8988T (cell line): Measurements from ENCODE around the gene CMTM2.

Experiments used
- DNase-seq: peaks from one replicate; pipeline ENCODE4 v3.0.0; 2011

CMTM2 gene

GRCh38 chr16:66578651-66579531 is at the start of gene CMTM2:
TSS of gene CMTM2 (plus strand) at chr16:66579463. CDS start at chr16:66579608, 145 bp downstream.
- no peak for DNase-seq

- no peak for DNase-seq
Measured at GRCh38 chr16:66529475-66529874, 49.8 kb upstream of the CMTM2 start.

GRCh38 chr16:66534376-66534799 is 44.9 kb upstream of the CMTM2 start:
- no peak for DNase-seq

GRCh38 chr16:66536525-66536924 is 42.7 kb upstream of the CMTM2 start:
- no peak for DNase-seq

GRCh38 chr16:66537236-66537635 is 42.0 kb upstream of the CMTM2 start:
- DNase-seq: no peak

- DNase-seq: no peak
Measured at GRCh38 chr16:66538910-66539309, 40.4 kb upstream of the CMTM2 start.

- no peak for DNase-seq
Measured at GRCh38 chr16:66539623-66540469, 39.4 kb upstream of the CMTM2 start.

GRCh38 chr16:66541388-66542355 is 37.6 kb upstream of the CMTM2 start:
- no peak for DNase-seq

- DNase-seq: no peak
Measured at GRCh38 chr16:66542396-66542795, 36.9 kb upstream of the CMTM2 start.

GRCh38 chr16:66543541-66543940 is 35.7 kb upstream of the CMTM2 start:
- no peak for DNase-seq

- no peak for DNase-seq
Measured at GRCh38 chr16:66544016-66544757, 35.1 kb upstream of the CMTM2 start.

GRCh38 chr16:66547101-66547989 is 31.9 kb upstream of the CMTM2 start:
- no peak for DNase-seq

GRCh38 chr16:66548068-66548467 is 31.2 kb upstream of the CMTM2 start:
- DNase-seq: no peak

- DNase-seq: no peak
Measured at GRCh38 chr16:66548868-66549267, 30.4 kb upstream of the CMTM2 start.

- DNase-seq: peak; percentile 84
Measured at GRCh38 chr16:66549284-66550131, 29.8 kb upstream of the CMTM2 start, which contains the start of gene TK2. TSS of gene TK2 (minus strand) at chr16:66550122. CDS start at chr16:66550061, 61 bp downstream.

GRCh38 chr16:66551348-66551759 is 27.9 kb upstream of the CMTM2 start:
- peak; percentile 62 for DNase-seq

GRCh38 chr16:66551788-66552285 is 27.4 kb upstream of the CMTM2 start:
- DNase-seq: no peak

GRCh38 chr16:66552286-66553177 is 26.7 kb upstream of the CMTM2 start, which contains the start of gene CKLF:
TSS of gene CKLF (plus strand) at chr16:66552576. CDS start at chr16:66552716, 140 bp downstream.
- DNase-seq: peak; percentile 98
